K562 (cell line): ENCODE results near the gene CHIC2. TPM values are rescaled to one million over a fixed set of nuclear protein-coding genes. Genes with fewer than 3 reads are reported as not detected.

Experiments used
- DNMT1 ChIP-seq: fragments of 450-650 bp; IDR thresholded peaks from 2 replicates; pipeline ENCODE4 v1.6.1; 2016; ENCODE audit warnings: antibody characterized with exemption, mild to moderate bottlenecking
- FOXJ2 ChIP-seq: fragments of 200-800 bp; sonication (Bioruptor generic); IDR thresholded peaks from 2 replicates; pipeline ENCODE4 v1.6.1; 2016; ENCODE audit warnings: missing genetic modification characterization, missing compliant biosample characterization
- MLLT1 ChIP-seq, 2 experiments: fragments of 450-650 bp; IDR thresholded peaks; 2 replicates each; pipeline ENCODE4 v1.6.1; 2016
- RBM22 ChIP-seq: fragments of 200-400 bp; formaldehyde crosslinking; IDR thresholded peaks from 2 replicates; pipeline ENCODE4 v1.6.1; 2018; ENCODE audit warnings: low read length, low read depth; ENCODE audit not compliant: poor library complexity, severe bottlenecking
- RNF2 ChIP-seq: sonication (generic); IDR thresholded peaks from 2 replicates; pipeline ENCODE4 v1.6.1; 2016
- SAP30 ChIP-seq: fragments of 200-600 bp; sonication (generic); IDR thresholded peaks from 2 replicates; pipeline ENCODE4 v1.6.1; 2012; ENCODE audit warnings: borderline replicate concordance, low read depth, mild to moderate bottlenecking, moderate library complexity, low read length, control low read depth, inconsistent platforms; ENCODE audit not compliant: insufficient read depth, poor library complexity, severe bottlenecking
- SMARCE1 ChIP-seq: fragments of 450-650 bp; IDR thresholded peaks from 2 replicates; pipeline ENCODE4 v1.7.1; 2016; ENCODE audit warnings: mild to moderate bottlenecking
- SOX6 ChIP-seq: fragments of 450-650 bp; IDR thresholded peaks from 2 replicates; pipeline ENCODE4 v1.6.1; 2014; ENCODE audit warnings: mild to moderate bottlenecking
- SUPT5H ChIP-seq: fragments of 450-650 bp; IDR thresholded peaks from 2 replicates; pipeline ENCODE4 v1.6.1; 2016
- ZNF165 ChIP-seq: fragments of 250-450 bp; sonication (Bioruptor Pico); IDR thresholded peaks from 2 replicates; pipeline ENCODE4 v1.4.0; 2020; ENCODE audit warnings: borderline replicate concordance
- polyA plus RNA-seq, 8 experiments: library from polyadenylated mRNA; depleted of rRNA in 4 of 8; stranded (reverse) in 5 of 8; unstranded in 3 of 8; fragments of >200 nt; fragmentation: Nextera tagmentation in 2 of 8; fragmentation: Illumina TruSeq in 1 of 8; extraction: Ambion mirVana in 2 of 8; extraction: Trizol in 1 of 8; gene quantifications; 2 replicates each; pipeline versions ENCODE4 v1.2.1 to v1.2.3, GENCODE V29; 2011 to 2014; ENCODE audit warnings: inconsistent platforms in 1 of 8, missing spikeins in 1 of 8
- total RNA-seq, 7 experiments: library from RNA; depleted of rRNA in 6 of 7; stranded (reverse); fragments of >200 nt in 6 of 7; fragmentation: Illumina TruSeq in 2 of 7; extraction: Trizol in 2 of 7; gene quantifications; 2 replicates each; pipeline versions ENCODE4 v1.2.1 to v1.2.3, GENCODE V29; 2011 to 2021; ENCODE audit warnings: low replicate concordance in 1 of 7
- TF ChIP-seq, protein P1 (sequence below): fragments of 200-600 bp; sonication (generic); IDR thresholded peaks from one replicate; pipeline ENCODE4 v1.6.1; 2012; ENCODE audit warnings: mild to moderate bottlenecking, low read depth, low read length, inconsistent platforms
- TF ChIP-seq, protein P2 (sequence below): fragments of 200-800 bp; sonication (Bioruptor generic); IDR thresholded peaks from 2 replicates; pipeline ENCODE4 v1.6.1; 2017; ENCODE audit warnings: missing genetic modification characterization, missing compliant biosample characterization

Gene CHIC2
- total and polyA plus RNA-seq, 9 of the 15 experiments (the other 6 are each of a cell fraction or from before 2014, with no cell fraction given) = 0.89 to 25.1 (median 12.1) TPM

DNA sequence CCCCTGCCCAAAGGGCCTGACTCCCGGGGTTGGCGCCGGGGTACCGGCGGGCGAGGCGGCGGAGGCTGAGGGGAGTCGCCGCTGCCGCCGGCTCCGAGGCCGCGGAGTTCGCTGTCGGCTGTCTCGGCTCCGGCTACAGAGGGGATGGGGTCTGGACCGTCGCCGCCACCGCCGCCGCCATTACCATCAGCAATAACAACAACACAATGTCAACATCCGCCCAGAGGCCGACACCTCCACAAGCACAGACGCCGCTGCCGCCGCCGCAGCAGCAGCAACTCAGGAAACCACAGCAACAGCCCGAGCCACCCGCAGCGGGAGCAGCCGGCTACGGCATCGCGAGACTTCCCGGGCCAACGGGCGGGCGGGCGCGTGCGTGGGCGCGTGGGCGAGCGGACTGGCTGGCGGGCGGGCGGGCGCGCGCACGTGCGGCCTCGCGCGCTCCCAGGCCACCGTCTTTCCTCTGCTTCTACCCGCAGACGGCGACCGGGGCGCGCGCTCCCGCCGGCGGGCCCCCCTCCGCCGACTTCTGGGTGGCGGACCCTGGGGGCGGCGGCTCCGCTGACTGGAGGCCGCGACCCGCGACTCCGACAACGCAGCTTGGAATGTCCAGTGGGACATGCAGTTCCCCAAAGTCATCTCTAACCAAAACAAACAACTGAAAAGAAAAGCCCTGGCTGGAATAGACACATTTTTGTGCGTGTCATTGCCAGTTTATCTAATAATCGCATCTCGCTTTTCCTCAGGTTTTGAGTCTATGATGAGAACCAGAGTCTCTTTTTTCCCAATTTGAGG, at the start of gene CHIC2 (continued):
- TF ChIP-seq, protein P1, sequence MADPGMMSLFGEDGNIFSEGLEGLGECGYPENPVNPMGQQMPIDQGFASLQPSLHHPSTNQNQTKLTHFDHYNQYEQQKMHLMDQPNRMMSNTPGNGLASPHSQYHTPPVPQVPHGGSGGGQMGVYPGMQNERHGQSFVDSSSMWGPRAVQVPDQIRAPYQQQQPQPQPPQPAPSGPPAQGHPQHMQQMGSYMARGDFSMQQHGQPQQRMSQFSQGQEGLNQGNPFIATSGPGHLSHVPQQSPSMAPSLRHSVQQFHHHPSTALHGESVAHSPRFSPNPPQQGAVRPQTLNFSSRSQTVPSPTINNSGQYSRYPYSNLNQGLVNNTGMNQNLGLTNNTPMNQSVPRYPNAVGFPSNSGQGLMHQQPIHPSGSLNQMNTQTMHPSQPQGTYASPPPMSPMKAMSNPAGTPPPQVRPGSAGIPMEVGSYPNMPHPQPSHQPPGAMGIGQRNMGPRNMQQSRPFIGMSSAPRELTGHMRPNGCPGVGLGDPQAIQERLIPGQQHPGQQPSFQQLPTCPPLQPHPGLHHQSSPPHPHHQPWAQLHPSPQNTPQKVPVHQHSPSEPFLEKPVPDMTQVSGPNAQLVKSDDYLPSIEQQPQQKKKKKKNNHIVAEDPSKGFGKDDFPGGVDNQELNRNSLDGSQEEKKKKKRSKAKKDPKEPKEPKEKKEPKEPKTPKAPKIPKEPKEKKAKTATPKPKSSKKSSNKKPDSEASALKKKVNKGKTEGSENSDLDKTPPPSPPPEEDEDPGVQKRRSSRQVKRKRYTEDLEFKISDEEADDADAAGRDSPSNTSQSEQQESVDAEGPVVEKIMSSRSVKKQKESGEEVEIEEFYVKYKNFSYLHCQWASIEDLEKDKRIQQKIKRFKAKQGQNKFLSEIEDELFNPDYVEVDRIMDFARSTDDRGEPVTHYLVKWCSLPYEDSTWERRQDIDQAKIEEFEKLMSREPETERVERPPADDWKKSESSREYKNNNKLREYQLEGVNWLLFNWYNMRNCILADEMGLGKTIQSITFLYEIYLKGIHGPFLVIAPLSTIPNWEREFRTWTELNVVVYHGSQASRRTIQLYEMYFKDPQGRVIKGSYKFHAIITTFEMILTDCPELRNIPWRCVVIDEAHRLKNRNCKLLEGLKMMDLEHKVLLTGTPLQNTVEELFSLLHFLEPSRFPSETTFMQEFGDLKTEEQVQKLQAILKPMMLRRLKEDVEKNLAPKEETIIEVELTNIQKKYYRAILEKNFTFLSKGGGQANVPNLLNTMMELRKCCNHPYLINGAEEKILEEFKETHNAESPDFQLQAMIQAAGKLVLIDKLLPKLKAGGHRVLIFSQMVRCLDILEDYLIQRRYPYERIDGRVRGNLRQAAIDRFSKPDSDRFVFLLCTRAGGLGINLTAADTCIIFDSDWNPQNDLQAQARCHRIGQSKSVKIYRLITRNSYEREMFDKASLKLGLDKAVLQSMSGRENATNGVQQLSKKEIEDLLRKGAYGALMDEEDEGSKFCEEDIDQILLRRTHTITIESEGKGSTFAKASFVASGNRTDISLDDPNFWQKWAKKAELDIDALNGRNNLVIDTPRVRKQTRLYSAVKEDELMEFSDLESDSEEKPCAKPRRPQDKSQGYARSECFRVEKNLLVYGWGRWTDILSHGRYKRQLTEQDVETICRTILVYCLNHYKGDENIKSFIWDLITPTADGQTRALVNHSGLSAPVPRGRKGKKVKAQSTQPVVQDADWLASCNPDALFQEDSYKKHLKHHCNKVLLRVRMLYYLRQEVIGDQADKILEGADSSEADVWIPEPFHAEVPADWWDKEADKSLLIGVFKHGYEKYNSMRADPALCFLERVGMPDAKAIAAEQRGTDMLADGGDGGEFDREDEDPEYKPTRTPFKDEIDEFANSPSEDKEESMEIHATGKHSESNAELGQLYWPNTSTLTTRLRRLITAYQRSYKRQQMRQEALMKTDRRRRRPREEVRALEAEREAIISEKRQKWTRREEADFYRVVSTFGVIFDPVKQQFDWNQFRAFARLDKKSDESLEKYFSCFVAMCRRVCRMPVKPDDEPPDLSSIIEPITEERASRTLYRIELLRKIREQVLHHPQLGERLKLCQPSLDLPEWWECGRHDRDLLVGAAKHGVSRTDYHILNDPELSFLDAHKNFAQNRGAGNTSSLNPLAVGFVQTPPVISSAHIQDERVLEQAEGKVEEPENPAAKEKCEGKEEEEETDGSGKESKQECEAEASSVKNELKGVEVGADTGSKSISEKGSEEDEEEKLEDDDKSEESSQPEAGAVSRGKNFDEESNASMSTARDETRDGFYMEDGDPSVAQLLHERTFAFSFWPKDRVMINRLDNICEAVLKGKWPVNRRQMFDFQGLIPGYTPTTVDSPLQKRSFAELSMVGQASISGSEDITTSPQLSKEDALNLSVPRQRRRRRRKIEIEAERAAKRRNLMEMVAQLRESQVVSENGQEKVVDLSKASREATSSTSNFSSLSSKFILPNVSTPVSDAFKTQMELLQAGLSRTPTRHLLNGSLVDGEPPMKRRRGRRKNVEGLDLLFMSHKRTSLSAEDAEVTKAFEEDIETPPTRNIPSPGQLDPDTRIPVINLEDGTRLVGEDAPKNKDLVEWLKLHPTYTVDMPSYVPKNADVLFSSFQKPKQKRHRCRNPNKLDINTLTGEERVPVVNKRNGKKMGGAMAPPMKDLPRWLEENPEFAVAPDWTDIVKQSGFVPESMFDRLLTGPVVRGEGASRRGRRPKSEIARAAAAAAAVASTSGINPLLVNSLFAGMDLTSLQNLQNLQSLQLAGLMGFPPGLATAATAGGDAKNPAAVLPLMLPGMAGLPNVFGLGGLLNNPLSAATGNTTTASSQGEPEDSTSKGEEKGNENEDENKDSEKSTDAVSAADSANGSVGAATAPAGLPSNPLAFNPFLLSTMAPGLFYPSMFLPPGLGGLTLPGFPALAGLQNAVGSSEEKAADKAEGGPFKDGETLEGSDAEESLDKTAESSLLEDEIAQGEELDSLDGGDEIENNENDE = no peak
- TF ChIP-seq ZNF165 (CRISPR knock-in tag) (0 out of 2 replicates have a peak, but pooled peaks have one; percentile 34), SAP30 (peak; percentile 63), DNMT1 (no peak), SUPT5H (peak; percentile 90), SMARCE1 (no peak), MLLT1 (IDR thresholded peaks at IDR 0.05) (peak in 1 of 2 experiments; percentile 71; a peak in 1 of 4 replicates), RNF2 (no peak), FOXJ2 (peak; percentile 87), RBM22 (peak; percentile 49), SOX6 (peak; percentile 20)
- TF ChIP-seq, protein P2, sequence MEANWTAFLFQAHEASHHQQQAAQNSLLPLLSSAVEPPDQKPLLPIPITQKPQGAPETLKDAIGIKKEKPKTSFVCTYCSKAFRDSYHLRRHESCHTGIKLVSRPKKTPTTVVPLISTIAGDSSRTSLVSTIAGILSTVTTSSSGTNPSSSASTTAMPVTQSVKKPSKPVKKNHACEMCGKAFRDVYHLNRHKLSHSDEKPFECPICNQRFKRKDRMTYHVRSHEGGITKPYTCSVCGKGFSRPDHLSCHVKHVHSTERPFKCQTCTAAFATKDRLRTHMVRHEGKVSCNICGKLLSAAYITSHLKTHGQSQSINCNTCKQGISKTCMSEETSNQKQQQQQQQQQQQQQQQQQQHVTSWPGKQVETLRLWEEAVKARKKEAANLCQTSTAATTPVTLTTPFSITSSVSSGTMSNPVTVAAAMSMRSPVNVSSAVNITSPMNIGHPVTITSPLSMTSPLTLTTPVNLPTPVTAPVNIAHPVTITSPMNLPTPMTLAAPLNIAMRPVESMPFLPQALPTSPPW (CRISPR knock-in tag) = peak; percentile 91
